GM19467 (cell line): ENCODE measurements around the gene STIM2.
"Not testable (repeated sequence)": the region's sequence is repeated elsewhere in the genome, so short reads cannot be mapped to it uniquely, and the experiment has no call there.

Source experiments
- ATAC-seq: cut with Tn5 transposase; IDR thresholded peaks from one replicate; pipeline ENCODE4 v1.9.1; 2021; ENCODE audit warnings: mild to moderate bottlenecking, moderate library complexity; ENCODE audit not compliant: unreplicated experiment

The STIM2 gene

DNA sequence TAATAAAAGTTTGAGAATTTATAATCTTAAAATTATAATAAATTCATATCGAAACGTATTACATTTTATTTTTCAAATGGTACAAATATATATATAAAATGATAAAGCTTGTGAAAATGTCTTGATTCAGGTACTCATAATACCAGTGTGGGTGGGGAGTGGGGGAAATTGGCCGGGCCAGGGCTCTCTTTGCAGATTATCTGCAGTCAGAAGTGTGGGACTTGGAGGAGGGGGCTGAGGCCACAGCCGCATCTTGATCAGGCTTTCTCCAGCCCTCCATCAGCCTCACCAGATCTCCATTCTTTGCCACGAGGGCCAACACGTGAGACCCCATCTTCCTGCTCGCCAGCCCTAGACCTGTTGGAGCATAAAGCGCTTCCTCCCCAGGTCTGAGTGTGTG is 86.7 kb downstream of the STIM2 start:
- no peak for ATAC-seq

DNA sequence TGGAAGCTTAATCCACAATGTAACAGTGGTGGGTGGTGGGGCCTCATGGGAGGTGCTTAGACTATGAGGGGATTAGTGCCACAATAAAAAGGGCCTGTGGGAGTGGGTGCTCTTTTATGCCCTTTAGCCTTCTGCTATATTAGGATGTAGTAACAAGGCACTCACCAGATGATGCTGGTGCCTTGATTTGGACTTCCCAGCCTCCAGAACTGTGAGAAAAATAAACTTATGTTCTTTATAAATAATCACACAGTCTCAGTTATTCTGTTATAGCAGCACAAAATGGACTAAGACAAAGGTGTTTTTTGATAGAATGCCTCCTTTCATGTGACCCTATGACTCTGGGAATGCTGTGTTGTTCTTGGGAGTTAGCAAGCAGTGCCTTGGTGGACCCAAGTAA is 89.8 kb downstream of the STIM2 start:
- no peak for ATAC-seq

DNA sequence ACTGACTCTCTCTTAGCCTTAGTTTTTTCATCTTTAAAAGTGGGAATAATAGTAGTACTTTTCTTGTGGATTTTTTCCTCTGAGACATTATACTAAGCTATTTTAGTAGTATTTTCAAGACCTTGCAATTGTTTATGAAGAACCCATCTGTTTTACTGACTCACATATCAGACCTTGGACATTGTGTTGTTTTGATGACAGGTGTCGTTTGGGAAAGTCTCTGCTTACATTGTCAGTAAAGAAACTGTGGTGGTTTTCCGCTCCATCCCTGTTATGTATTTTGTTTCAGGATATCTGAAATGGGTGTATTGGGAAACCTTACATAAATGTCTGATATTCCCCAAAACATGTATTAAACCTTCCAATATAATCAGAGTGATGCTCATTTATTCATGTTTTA is 92.2 kb downstream of the STIM2 start:
- no peak for ATAC-seq

DNA sequence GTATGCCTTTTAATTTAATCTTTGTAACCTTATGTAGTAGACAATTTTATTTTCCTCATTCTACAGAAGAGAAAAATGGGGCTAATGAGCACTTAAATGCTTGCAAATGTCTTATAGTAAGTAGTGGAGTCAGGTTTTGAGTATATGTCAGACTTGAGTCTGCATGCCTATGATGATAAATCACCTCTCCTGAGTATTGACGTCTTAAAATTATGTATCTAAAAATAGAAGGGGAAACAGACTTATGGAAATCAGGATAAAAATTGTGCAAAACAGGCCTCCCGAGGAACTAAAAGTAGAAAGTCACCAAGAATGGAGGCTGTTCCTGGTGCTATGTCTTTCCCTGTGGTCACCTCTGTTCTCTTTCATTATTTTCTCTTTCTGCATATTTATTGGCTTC is 92.7 kb downstream of the STIM2 start:
- no peak for ATAC-seq

DNA sequence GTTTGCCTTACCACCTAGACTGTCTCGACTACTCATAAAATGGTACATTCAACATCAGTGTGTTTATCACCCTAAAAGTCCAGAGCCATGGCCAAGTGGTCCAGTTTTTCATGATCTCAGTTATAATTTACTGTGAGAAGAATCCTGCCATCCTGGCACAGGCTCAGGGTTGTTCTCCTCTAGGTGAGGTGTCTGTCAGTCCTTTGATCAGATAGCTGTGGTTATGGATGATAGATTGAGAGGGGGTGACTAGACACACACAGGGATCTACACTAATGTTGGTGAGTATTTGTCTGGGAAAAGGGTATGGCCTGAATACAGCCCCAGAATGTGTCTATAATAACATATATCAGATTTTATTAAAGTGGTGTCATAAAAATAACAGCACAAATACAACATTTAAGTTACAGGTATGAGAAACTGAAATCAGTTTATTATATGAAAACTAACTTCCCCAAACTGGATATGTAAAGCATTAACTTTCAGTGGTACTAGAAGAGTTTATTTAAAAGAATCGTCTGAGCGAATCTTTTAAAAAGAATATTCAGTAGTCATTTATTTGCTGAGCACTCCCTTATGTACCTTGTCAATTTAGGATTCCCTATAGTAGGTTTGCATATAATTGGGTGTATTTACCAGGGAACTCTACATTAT is 93.3 kb downstream of the STIM2 start:
- ATAC-seq: no peak

DNA sequence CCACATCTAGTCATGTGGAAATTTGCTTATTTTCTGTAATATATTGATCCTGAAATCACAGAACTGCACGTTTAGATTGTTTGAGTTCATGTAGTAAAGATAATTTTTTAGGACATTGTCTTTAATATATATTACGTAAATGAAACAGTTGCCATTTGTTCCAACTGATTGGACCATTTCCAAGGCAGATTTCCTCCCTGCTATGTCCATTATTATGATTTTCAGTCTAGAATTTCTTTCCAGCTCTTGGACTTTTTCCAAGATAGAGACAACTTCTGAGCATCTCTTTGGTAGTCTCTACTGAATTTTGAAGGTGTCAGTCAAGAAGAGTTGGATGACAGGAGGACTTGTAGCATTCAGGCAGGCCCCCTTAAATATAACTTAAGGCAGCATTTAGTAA is 94.6 kb downstream of the STIM2 start:
- no peak for ATAC-seq

DNA sequence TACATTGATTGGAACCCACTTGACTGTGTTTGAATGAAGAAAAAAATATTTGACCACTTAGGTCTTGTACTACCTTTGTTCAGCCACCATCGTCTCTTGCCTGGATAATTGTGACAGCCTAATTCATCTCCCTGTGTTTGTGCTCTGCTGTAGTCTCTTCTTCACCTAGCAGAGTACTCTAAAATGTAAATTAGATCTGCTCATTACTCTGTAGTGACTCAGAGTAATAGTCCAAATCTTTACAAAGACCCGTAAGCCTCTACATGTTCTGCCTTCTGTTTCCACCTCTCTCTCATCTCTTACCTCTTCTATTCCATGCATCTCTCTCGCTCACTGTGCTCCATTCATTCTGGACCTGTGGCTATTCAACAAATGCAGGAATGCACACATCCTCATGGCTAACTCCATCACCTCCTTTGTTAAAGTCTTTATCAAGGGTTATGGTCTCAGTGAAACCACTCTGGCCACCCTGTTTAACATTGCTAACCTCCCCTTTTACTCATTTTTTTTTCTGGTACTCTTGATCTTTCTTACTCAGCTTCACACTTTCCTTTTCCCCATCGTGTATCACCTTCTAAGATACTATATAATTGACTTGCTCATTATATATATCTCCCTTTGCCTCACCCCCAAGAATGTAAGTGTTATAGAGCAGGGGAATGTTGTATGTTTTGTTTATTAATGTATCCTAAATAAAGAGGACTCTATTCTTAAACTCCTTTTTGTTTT is 98.4 kb downstream of the STIM2 start:
- ATAC-seq: no peak

DNA sequence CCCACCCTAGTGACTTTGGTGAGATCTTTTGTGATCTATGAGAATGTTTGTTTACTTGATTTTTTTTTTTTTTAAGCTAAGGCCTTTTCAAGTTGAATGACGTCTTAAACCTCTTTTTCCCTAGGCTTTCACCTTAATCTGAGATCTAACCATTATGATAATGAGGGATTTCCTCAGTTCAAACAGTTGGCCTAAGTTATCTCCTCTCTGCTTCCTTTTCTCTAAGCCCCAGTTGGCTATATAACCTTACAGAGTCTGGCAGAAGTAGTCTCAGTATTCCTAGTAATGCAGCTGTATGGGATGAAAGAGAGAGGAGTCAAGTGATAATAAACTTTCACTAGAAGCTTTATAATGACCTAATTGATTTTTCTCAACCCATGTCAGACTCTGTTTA is 99.0 kb downstream of the STIM2 start:
- ATAC-seq: no peak

DNA sequence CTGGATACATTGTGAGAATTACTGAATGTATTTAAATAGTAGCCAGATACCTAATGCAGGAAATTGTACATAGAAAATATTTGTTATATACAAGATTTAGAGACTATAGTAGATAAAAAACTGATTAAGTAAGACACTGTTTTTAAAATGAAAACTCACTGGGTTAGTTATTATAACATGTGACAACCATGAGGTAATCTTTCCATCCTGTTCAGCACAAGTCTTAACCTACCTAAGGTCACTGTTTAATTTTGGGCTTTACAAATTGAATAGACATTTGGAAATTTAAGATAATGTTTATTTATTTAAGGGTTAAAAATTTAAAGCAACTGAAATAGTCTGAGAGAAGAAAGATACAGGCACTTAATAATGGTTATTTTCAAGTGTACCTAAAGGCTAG is 102.1 kb downstream of the STIM2 start:
- no peak for ATAC-seq

DNA sequence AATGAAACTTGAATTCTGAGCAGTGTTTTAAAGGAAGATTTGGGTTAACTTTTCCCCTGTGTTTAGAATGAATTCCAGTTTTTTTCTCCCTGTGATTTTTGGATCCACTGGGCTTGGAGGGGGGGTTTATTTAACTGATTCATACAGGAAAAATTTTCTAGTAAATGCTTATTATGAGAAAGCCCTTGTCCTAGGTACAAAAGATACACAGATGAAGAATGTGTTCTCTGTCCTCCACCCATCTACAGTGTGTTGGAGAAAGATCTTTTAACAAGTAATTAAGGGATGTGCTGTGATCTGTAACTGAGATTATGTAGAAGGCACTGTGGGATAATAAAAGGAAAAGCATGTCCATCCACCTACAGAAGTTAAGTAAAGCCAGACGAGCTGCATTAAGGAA is 103.9 kb downstream of the STIM2 start:
- ATAC-seq: no peak

DNA sequence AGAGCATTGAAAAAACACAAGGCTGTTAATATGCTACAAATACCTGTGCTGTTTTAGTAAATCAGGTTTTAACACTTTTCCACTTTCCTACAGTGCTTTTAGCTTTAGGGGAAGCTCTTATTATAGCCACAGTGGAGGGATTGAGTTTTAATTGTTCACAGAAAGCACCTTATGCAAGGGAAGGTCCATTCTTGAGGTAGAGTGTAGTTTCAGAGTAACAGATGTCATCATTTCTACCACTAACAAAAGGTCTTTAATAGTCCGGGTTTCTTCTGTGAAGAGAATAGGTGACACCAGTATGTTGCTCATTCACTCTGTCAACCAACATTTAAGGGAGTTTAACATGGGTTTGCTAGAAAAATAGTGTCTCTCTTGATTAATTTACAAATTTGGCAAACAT is 104.4 kb downstream of the STIM2 start:
- ATAC-seq: no peak

DNA sequence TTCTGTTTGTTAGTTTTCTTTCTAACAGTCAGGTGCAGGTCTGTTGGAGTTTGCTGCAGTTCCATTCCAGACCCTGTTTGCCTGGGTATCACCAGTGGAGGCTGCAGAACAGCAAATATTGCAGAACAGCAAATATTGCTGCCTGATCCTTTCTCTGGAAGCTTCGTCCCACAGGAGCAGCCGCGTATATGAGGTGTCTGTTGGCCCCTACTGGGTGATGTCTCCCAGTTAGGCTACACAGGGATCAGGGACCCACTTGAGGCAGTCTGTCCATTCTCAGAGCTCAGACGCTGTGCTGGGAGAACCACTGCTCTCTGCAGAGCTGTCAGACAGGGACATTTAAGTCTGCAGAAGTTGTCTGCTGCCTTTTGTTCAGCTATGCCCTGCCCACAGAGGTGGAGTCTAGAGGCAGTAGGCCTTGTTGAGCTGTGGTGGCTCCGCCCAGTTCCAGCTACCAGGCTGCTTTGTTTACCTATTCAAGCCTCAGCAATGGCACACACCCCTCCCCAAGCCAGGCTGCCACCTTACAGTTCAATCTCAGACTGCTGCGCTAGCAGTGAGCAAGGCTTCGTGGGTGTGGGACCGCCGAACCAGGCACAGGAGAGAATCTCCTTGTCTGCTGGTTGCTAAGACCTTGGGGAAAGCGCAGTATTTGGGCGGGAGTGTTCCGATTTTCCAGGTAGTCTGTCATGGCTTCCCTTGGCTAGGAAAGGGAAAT is 115.0 kb downstream of the STIM2 start:
- not testable (repeated sequence) for ATAC-seq

DNA sequence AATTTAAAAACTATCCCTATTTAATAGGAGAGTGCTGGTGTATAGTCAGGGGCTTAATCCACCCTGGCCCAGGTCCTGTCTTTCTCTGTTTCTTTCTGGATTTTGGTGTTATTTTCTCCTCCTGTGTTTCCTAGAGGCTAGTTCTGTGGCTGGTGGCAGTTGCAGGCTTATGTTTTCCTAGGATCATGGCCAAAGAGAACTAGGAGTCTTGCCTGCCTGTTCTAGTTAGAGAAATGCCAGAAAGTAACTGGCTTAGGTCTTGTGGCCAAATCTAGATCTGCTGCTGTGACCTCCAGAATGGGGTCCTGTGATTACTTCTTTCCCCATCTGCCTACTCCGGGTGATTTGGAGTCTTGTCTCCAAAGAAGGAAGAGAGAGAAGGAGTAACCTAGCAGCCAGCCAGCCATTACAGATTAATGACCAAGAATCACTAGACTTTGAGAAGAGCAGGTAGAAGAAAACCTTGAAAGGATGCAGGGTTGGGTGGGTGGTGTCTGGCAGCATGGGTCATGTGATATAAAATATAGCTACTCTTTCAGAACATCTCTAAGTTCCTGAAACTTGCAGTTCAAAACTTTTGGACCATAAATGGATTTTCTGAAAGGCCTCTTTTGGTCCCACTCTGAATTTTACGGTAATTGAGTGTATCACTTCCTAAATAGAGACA is 117.9 kb downstream of the STIM2 start:
- no peak for ATAC-seq

DNA sequence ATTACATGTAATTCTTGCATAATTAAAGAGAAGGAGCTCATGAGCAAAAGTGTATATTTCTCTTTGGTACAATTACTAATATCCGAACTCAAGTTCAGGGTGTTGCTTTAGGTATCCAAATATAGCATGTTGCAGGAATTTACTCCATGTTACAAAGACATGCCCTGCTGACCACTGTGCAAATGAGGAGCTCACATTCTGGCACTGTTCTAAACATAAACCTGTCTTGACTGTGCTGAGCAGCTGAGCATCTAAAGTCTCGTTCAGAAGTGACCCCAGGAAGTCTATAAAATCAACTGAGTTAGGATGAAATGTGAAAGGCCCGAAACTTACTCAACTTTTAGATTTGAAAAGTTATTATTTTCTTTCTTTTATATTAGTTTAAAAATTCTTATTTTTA is 124.3 kb downstream of the STIM2 start:
- ATAC-seq: no peak

DNA sequence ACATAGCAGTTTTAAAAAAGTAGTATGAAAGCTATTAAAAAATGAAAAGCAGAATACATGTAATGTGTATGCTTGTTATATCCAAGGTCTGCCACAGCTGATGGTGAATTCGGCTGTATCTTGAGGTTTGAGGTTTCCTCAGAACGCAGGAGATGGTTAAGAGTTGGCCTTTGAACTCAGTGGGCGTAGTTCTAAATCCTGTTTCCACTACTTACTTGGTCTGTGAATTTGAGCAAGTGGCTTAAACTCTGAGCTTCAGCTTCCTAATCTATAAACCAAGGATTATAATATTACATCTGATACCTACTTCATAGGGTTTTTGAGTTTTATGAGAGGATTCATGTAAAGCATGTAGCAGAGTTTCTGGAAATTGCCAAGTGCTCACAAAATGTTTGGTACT is 125.2 kb downstream of the STIM2 start:
- ATAC-seq: peak; percentile 84

DNA sequence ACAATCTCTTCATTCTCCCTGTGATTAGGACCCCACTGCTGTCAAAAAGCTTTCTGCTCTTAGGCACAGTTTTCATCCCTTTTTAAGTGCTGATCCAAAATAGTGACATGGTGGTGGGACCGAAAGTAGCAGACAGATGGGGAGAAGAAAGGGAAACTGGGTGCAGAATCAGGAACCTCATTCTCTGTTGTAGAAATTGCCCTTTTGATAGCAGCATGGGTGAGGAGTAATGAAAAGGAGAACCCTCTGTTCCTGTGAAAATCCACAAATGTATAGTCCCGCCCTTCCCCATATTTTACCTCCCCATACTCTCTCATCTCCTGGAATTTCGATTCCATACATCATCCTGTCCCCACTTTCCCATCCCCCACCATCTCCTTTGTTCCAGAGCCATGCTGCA is 126.5 kb downstream of the STIM2 start:
- ATAC-seq: no peak

DNA sequence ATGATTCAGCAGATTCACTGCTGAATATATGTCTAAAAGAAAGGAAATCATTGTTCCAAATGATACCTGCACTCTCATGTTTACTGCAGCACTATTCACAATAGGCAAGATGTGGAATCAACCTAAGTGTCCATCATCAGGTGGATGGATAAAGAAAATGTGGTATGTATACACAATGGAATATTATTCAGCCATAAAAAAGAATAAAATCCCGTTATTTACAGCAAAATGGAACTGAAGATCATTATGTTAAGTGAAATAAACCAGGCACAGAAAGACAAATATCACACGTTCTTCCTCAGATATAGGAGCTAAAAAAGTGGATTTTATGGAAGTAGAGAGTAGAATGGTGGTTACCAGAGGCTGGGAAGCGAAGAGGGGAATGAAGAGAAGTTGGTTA is 130.4 kb downstream of the STIM2 start:
- ATAC-seq: no peak

DNA sequence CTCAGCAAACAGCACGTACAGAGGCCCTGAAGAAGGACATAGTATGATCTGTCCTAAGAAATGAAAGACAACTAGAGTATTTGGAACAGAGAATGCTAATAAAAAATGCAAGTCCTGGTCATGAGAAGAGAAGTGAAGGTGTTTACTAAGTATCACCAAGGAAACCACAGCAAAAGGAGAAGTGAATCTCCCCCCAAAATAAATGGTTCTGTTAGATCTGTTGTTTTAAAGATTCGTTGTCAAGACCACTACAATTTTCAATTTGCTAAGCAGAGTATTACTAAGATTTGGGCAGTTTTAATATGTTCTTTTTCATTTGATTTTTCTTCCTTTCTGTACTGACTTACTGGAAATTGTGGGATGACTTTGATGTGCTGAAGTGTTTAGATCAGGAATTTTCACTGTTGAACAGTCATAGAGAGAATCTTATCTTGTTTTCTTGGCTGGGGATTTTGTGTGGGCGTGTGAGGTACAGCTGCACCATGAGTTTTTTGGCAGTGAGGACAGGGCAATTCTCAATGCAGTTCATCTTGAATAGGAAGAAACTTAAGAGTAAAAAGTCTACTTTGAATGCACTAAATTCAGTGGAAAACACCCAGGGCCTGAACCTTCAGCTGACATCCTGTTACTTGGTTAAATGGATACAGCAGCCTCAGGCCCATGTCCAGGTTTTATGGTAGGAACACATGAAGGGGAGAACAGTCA is 132.2 kb downstream of the STIM2 start:
- peak; percentile 89 for ATAC-seq

DNA sequence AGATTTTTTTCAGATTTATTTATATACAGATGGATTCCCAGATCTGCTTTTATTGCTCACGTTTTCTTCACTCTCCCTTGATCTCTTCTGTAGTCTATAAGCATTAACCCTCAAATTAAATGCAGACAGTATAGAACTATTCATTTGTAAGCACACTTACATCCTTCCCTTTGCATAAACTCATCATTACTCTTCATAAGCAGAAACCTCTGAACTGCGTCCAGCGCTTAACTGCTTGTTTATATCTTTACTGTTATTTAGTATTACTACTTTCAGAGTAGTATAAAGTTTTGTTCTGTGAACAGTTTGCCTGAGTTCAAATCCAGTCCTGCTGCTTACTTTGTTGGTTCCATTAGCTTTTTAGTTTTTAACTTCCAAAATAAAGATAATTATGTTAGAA is 132.9 kb downstream of the STIM2 start:
- no peak for ATAC-seq

DNA sequence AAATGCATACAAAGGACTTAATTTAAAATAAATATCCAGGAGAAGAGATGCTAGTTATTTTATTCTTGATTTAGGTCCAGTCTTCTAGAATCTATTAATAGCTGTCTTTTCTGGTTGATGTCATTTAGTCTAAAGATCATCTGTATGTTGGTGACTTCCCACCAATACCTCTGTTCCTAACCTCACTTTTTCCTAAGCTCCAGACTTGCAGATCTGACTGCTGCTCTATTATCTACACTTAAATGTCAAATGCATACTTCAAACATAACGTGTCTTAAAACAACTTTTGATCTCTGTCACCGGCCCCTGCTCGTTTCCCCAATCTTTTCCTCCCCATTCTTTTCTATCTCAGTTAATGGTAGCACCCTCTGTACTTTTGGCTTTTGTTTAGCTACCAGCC is 133.3 kb downstream of the STIM2 start:
- ATAC-seq: no peak

DNA sequence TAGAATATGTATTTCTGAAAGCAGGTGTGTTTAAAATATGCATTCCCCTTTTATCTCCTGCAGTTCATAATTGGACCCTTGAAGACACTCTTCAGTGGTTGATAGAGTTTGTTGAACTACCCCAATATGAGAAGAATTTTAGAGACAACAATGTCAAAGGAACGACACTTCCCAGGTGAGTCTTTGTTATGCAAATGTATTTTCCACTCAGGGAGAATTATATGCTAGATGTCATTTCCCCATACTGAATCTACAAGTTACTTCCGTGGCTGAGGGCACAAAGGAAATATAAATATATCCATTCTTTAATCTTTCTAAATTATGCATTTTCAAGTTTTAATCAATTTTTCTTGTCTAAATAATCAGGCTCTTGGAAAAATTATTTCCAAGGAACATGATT is 134.7 kb downstream of the STIM2 start:
- ATAC-seq: no peak
